ENCODE results near the gene ARSB.

DNA sequence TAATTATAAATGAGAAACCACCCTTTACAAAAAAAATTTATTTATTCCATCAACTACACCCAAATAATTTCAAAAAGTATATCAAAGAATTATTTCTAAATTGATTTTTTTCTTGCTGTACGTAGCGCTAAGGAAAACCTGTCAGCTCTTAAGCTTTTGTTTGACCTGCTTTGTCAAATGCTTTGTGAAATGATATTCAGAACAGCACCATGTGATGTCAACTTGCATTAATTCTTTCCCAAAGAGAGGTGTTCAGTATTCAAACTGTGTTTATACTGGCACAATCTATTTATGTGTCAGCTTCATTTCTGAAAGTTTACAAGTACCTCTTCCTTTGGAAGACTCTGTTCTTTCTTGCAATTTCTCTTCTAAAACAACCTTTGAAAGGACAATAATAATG, 12.0 kb upstream of the ARSB start:
- TF ChIP-seq, protein P1, sequence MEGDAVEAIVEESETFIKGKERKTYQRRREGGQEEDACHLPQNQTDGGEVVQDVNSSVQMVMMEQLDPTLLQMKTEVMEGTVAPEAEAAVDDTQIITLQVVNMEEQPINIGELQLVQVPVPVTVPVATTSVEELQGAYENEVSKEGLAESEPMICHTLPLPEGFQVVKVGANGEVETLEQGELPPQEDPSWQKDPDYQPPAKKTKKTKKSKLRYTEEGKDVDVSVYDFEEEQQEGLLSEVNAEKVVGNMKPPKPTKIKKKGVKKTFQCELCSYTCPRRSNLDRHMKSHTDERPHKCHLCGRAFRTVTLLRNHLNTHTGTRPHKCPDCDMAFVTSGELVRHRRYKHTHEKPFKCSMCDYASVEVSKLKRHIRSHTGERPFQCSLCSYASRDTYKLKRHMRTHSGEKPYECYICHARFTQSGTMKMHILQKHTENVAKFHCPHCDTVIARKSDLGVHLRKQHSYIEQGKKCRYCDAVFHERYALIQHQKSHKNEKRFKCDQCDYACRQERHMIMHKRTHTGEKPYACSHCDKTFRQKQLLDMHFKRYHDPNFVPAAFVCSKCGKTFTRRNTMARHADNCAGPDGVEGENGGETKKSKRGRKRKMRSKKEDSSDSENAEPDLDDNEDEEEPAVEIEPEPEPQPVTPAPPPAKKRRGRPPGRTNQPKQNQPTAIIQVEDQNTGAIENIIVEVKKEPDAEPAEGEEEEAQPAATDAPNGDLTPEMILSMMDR (IDR thresholded peaks at IDR 0.05; ENCODE audit: low read length), result no peak
- no peak for TF ChIP-seq EZH2 (IDR thresholded peaks at IDR 0.05; ENCODE audit: borderline replicate concordance, low read length)

Measured in OCI-LY1 (cell line).